ENCODE results near the gene USP9X. TPM values are rescaled to one million over a fixed set of nuclear protein-coding genes. Genes with fewer than 3 reads are reported as not detected.

The USP9X gene
- total and polyA plus RNA-seq, 10 donors: 8.0 to 116 (median 87.5) TPM

- Histone ChIP-seq H3K4me3 (no peak overlapping the region), H3K4me1 (no peaks in the 10 kb centered on the region), H3K9me3 (no peaks in the 10 kb centered on the region), H3K27me3 (replicated peaks in 1 of 7) (no peaks in the 10 kb centered on the region), H3K27ac (no peak overlapping the region), H3K36me3 (peaks cover 0 to 100% (median 63%) of the 10 kb centered on the region in 6 donors)
- WGBS, 5 donors: 94 to 100% (median 97%) methylated on average over 3 of the region's 3 CpGs
- intact Hi-C loops (cut with DNase I; ENCODE audit: low total_unique reads): no loop called here
- TF ChIP-seq POLR2A (IDR thresholded peaks at IDR 0.05): no peak
- TF ChIP-seq POLR2AphosphoS5 (IDR thresholded peaks at IDR 0.05): no peak
- TF ChIP-seq CTCF (IDR thresholded peaks at IDR 0.05 in 8 of 11, conservative IDR thresholded peaks at IDR 0.05 in 3 of 11): no peak
- DNase-seq: no peak
These were observed 107.6 kb downstream of the USP9X start for GRCh38 chrX:41192880-41193279.

GRCh38 chrX:41198410-41198809 is 113.2 kb downstream of the USP9X start:
- Histone ChIP-seq H3K4me1 (no peaks in the 10 kb centered on the region), H3K27ac (no peak overlapping the region), H3K36me3 (peaks cover 0 to 100% (median 81%) of the 10 kb centered on the region in 6 donors), H3K4me3 (no peak overlapping the region), H3K27me3 (replicated peaks in 1 of 7) (no peaks in the 10 kb centered on the region), H3K9me3 (no peaks in the 10 kb centered on the region)
- WGBS, 5 donors: 95 to 100% (median 97%) methylated on average over 1 of the region's 1 CpG
- no peak for TF ChIP-seq POLR2AphosphoS5 (IDR thresholded peaks at IDR 0.05)
- no peak for TF ChIP-seq POLR2A (IDR thresholded peaks at IDR 0.05)
- no peak for TF ChIP-seq CTCF (IDR thresholded peaks at IDR 0.05 in 8 of 11, conservative IDR thresholded peaks at IDR 0.05 in 3 of 11)
- DNase-seq: no peak
- intact Hi-C loops (cut with DNase I; ENCODE audit: low total_unique reads): no loop called here

- TF ChIP-seq CTCF (IDR thresholded peaks at IDR 0.05 in 8 of 11, conservative IDR thresholded peaks at IDR 0.05 in 3 of 11): no peak
- TF ChIP-seq POLR2A (IDR thresholded peaks at IDR 0.05): no peak
- TF ChIP-seq POLR2AphosphoS5 (IDR thresholded peaks at IDR 0.05): no peak
- Histone ChIP-seq H3K36me3 (peaks cover 0 to 100% (median 90%) of the 10 kb centered on the region in 6 donors), H3K4me1 (no peaks in the 10 kb centered on the region), H3K27ac (no peak overlapping the region), H3K27me3 (replicated peaks in 1 of 7) (no peaks in the 10 kb centered on the region), H3K9me3 (peaks cover 0 to 13% (median 0%) of the 10 kb centered on the region in 8 donors), H3K4me3 (no peak overlapping the region)
- no peak for DNase-seq
- 95 to 98% (median 96%) methylated on average over 7 of the region's 7 CpGs for WGBS, 5 donors
- intact Hi-C loops (cut with DNase I; ENCODE audit: low total_unique reads): no loop called here
These were observed 115.5 kb downstream of the USP9X start for GRCh38 chrX:41200785-41201184.

GRCh38 chrX:41209853-41210252 is 124.6 kb downstream of the USP9X start:
- no peak for DNase-seq
- H3K36me3 ChIP-seq: peaks cover 18 to 94% (median 79%) of the 10 kb centered on the region in 6 donors
- H3K9me3 ChIP-seq: peaks cover 15 to 74% (median 47%) of the 10 kb centered on the region in 8 donors
- H3K27me3 ChIP-seq (replicated peaks in 1 of 7): no peaks in the 10 kb centered on the region
- H3K4me1 ChIP-seq: no peaks in the 10 kb centered on the region
- H3K4me3 ChIP-seq: no peak overlapping the region
- WGBS, 5 donors: 96 to 100% (median 100%) methylated on average over 1 of the region's 1 CpG
- intact Hi-C loops (cut with DNase I; ENCODE audit: low total_unique reads): no loop called here
- no peak overlapping the region for H3K27ac ChIP-seq
- TF ChIP-seq POLR2AphosphoS5 (IDR thresholded peaks at IDR 0.05) (no peak), POLR2A (IDR thresholded peaks at IDR 0.05) (no peak), CTCF (IDR thresholded peaks at IDR 0.05 in 8 of 11, conservative IDR thresholded peaks at IDR 0.05 in 3 of 11) (no peak)

All from spleen (tissue), 11 donors.